Effector memory CD4-positive, alpha-beta T cell (primary cell): ENCODE measurements around the gene MRPL24.

Experiments
- DNase-seq, 3 donors: peaks; one replicate each; pipeline ENCODE4 v3.0.0-alpha.2; 2020
- H3K27ac ChIP-seq: 2 replicates; pipeline ENCODE4 v1.7.0; 2013; ENCODE audit warnings: mild to moderate bottlenecking, low read length, moderate library complexity; ENCODE audit not compliant: insufficient read depth, poor library complexity, severe bottlenecking
- H3K27me3 ChIP-seq: replicated peaks from 2 replicates; pipeline ENCODE4 v1.7.0; 2013; ENCODE audit warnings: mild to moderate bottlenecking, low read length; ENCODE audit not compliant: insufficient read depth, control insufficient read depth, poor library complexity, severe bottlenecking
- H3K36me3 ChIP-seq: 2 replicates; pipeline ENCODE4 v1.7.0; 2013; ENCODE audit warnings: mild to moderate bottlenecking, low read length, moderate library complexity; ENCODE audit not compliant: control insufficient read depth, insufficient read depth
- H3K4me1 ChIP-seq: 2 replicates; pipeline ENCODE4 v1.7.0; 2013; ENCODE audit warnings: low read length, mild to moderate bottlenecking; ENCODE audit not compliant: control insufficient read depth, insufficient read depth, poor library complexity, severe bottlenecking
- H3K4me3 ChIP-seq: 2 replicates; pipeline ENCODE4 v1.7.0; 2013; ENCODE audit warnings: low read length, low read depth, mild to moderate bottlenecking; ENCODE audit not compliant: insufficient read depth, poor library complexity, severe bottlenecking
- H3K9me3 ChIP-seq: 2 replicates; pipeline ENCODE4 v1.7.0; 2013; ENCODE audit warnings: mild to moderate bottlenecking, low read length, moderate library complexity; ENCODE audit not compliant: control insufficient read depth

MRPL24 gene

GRCh38 chr1:156743367-156744302 lies 2.7 kb upstream of the MRPL24 start:
- H3K27me3 ChIP-seq = no peaks in the 10 kb centered on the region
- H3K36me3 ChIP-seq = peaks cover 31% of the 10 kb centered on the region
- H3K4me3 ChIP-seq = no peak overlapping the region
- DNase-seq = no peak
- H3K9me3 ChIP-seq = no peaks in the 10 kb centered on the region
- peaks cover 41% of the 10 kb centered on the region for H3K4me1 ChIP-seq
- H3K27ac ChIP-seq = no peak overlapping the region

- Histone ChIP-seq H3K27ac (no peak overlapping the region), H3K36me3 (peaks cover 32% of the 10 kb centered on the region), H3K9me3 (no peaks in the 10 kb centered on the region), H3K4me1 (peaks cover 33% of the 10 kb centered on the region), H3K4me3 (no peak overlapping the region), H3K27me3 (no peaks in the 10 kb centered on the region)
- DNase-seq = no peak
Measured at GRCh38 chr1:156742801-156743200, 1.9 kb upstream of the MRPL24 start.

- H3K27me3 ChIP-seq = no peaks in the 10 kb centered on the region
- H3K4me3 ChIP-seq = no peak overlapping the region
- DNase-seq = no peak
- peaks cover 26% of the 10 kb centered on the region for H3K4me1 ChIP-seq
- no peaks in the 10 kb centered on the region for H3K9me3 ChIP-seq
- peaks cover 40% of the 10 kb centered on the region for H3K36me3 ChIP-seq
- peak overlapping the region; percentile 74 for H3K27ac ChIP-seq
Measured at GRCh38 chr1:156742017-156742416, 1.1 kb upstream of the MRPL24 start.

- DNase-seq = no peak
- Histone ChIP-seq H3K4me3 (peak overlapping the region; percentile 33), H3K36me3 (peaks cover 45% of the 10 kb centered on the region), H3K27me3 (no peaks in the 10 kb centered on the region), H3K9me3 (no peaks in the 10 kb centered on the region), H3K4me1 (peaks cover 21% of the 10 kb centered on the region), H3K27ac (peak overlapping the region; percentile 74)
Measured at GRCh38 chr1:156741481-156741983, 644 bp upstream of the MRPL24 start.

GRCh38 chr1:156740237-156740740 lies 599 bp downstream of the MRPL24 start:
- peak overlapping the region; percentile 58 for H3K4me3 ChIP-seq
- peaks cover 14% of the 10 kb centered on the region for H3K4me1 ChIP-seq
- no peak for DNase-seq
- peak overlapping the region; percentile 74 for H3K27ac ChIP-seq
- H3K27me3 ChIP-seq = no peaks in the 10 kb centered on the region
- no peaks in the 10 kb centered on the region for H3K9me3 ChIP-seq
- peaks cover 45% of the 10 kb centered on the region for H3K36me3 ChIP-seq

GRCh38 chr1:156738916-156739315 lies 2.0 kb downstream of the MRPL24 start:
- no peak overlapping the region for H3K4me3 ChIP-seq
- H3K27ac ChIP-seq = no peak overlapping the region
- peaks cover 33% of the 10 kb centered on the region for H3K36me3 ChIP-seq
- H3K9me3 ChIP-seq = no peaks in the 10 kb centered on the region
- DNase-seq = no peak
- peaks cover 14% of the 10 kb centered on the region for H3K4me1 ChIP-seq
- H3K27me3 ChIP-seq = no peaks in the 10 kb centered on the region

- peaks cover 14% of the 10 kb centered on the region for H3K4me1 ChIP-seq
- H3K9me3 ChIP-seq = no peaks in the 10 kb centered on the region
- no peak overlapping the region for H3K27ac ChIP-seq
- no peaks in the 10 kb centered on the region for H3K27me3 ChIP-seq
- peaks cover 28% of the 10 kb centered on the region for H3K36me3 ChIP-seq
- no peak for DNase-seq
- no peak overlapping the region for H3K4me3 ChIP-seq
Measured at GRCh38 chr1:156738407-156738806, 2.5 kb downstream of the MRPL24 start.

GRCh38 chr1:156733989-156734584 lies 6.8 kb downstream of the MRPL24 start:
- no peak overlapping the region for H3K4me3 ChIP-seq
- H3K4me1 ChIP-seq = no peaks in the 10 kb centered on the region
- peaks cover 19% of the 10 kb centered on the region for H3K36me3 ChIP-seq
- no peaks in the 10 kb centered on the region for H3K9me3 ChIP-seq
- no peaks in the 10 kb centered on the region for H3K27me3 ChIP-seq
- no peak for DNase-seq
- H3K27ac ChIP-seq = no peak overlapping the region

GRCh38 chr1:156728599-156729462 lies 12.1 kb downstream of the MRPL24 start, which contains the start of gene ISG20L2:
ISG20L2 (minus strand) TSS chr1:156728766; CDS start chr1:156727652, 1,114 bp downstream.
- H3K4me1 ChIP-seq = peaks cover 37% of the 10 kb centered on the region
- peaks cover 12% of the 10 kb centered on the region for H3K36me3 ChIP-seq
- H3K27me3 ChIP-seq = no peaks in the 10 kb centered on the region
- DNase-seq = peak; percentile 93 to 96 (median 93)
- peak within 1 kb of the TSS; percentile 90 for H3K4me3 ChIP-seq
- peak within 1 kb of the TSS; percentile 96 for H3K27ac ChIP-seq
- H3K9me3 ChIP-seq = no peaks in the 10 kb centered on the region
